Measurements from ENCODE around the gene TDRD7.

DNA sequence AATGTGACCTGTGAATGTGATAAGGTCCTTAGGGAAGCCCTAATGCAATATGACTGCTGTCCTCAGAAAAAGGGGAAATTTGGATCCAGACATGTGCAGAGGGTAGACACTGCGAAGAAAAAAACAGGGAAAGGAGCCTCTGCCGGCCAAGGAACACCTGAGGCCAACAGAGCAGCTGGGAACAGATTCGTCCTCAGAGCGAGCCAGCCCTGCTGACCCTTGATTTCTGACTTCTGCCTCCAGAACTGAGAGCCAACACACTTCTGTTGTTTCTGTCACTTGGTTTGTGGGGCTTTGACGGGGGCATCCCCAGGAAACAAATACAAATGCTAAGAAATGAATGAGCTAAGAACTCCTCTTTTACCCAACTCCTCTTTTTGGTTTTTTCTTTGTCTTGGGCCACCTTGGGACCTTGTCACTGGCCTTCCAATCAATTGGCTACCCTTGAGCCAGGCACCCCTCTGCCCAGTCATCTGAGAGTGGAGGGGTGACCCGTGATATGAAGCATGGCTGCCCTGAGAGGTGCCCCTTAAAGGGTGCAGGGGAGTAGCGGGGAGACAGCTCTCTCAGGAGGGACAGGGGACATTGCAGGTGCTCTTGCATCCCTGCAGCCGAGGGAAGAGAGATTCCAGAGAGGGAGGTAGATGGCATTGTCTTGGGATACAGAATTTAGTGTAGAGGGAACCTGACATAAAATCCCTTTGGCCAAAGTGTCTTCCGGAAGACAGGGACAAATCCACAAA is 106.4 kb downstream of the TDRD7 start:
- no peak for TF ChIP-seq CHD2 (IDR thresholded peaks at IDR 0.05; ENCODE audit: low read length, partially characterized antibody)
- no peak for TF ChIP-seq TAF1 (IDR thresholded peaks at IDR 0.05; ENCODE audit: borderline replicate concordance, low read depth, low read length)
- TF ChIP-seq, protein P1, sequence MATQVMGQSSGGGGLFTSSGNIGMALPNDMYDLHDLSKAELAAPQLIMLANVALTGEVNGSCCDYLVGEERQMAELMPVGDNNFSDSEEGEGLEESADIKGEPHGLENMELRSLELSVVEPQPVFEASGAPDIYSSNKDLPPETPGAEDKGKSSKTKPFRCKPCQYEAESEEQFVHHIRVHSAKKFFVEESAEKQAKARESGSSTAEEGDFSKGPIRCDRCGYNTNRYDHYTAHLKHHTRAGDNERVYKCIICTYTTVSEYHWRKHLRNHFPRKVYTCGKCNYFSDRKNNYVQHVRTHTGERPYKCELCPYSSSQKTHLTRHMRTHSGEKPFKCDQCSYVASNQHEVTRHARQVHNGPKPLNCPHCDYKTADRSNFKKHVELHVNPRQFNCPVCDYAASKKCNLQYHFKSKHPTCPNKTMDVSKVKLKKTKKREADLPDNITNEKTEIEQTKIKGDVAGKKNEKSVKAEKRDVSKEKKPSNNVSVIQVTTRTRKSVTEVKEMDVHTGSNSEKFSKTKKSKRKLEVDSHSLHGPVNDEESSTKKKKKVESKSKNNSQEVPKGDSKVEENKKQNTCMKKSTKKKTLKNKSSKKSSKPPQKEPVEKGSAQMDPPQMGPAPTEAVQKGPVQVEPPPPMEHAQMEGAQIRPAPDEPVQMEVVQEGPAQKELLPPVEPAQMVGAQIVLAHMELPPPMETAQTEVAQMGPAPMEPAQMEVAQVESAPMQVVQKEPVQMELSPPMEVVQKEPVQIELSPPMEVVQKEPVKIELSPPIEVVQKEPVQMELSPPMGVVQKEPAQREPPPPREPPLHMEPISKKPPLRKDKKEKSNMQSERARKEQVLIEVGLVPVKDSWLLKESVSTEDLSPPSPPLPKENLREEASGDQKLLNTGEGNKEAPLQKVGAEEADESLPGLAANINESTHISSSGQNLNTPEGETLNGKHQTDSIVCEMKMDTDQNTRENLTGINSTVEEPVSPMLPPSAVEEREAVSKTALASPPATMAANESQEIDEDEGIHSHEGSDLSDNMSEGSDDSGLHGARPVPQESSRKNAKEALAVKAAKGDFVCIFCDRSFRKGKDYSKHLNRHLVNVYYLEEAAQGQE (IDR thresholded peaks at IDR 0.05; ENCODE audit: low read depth, low read length): no peak
- TF ChIP-seq, protein P2, sequence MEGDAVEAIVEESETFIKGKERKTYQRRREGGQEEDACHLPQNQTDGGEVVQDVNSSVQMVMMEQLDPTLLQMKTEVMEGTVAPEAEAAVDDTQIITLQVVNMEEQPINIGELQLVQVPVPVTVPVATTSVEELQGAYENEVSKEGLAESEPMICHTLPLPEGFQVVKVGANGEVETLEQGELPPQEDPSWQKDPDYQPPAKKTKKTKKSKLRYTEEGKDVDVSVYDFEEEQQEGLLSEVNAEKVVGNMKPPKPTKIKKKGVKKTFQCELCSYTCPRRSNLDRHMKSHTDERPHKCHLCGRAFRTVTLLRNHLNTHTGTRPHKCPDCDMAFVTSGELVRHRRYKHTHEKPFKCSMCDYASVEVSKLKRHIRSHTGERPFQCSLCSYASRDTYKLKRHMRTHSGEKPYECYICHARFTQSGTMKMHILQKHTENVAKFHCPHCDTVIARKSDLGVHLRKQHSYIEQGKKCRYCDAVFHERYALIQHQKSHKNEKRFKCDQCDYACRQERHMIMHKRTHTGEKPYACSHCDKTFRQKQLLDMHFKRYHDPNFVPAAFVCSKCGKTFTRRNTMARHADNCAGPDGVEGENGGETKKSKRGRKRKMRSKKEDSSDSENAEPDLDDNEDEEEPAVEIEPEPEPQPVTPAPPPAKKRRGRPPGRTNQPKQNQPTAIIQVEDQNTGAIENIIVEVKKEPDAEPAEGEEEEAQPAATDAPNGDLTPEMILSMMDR (IDR thresholded peaks at IDR 0.05): no peak
- no peak for TF ChIP-seq TEAD4 (IDR thresholded peaks at IDR 0.05; ENCODE audit: borderline replicate concordance, insufficient read depth)
- TF ChIP-seq EP300 (IDR thresholded peaks at IDR 0.05; ENCODE audit: borderline replicate concordance in 1 of 2, low read depth in 1 of 2, low read length in 1 of 2): no peak
- TF ChIP-seq SIN3A (IDR thresholded peaks at IDR 0.05; ENCODE audit: borderline replicate concordance, low read depth, low read length): no peak
- no peak for TF ChIP-seq NFIC (IDR thresholded peaks at IDR 0.05; ENCODE audit: borderline replicate concordance)
- TF ChIP-seq MEF2A (IDR thresholded peaks at IDR 0.05; ENCODE audit: borderline replicate concordance, low read depth): no peak
- TF ChIP-seq, protein P3, sequence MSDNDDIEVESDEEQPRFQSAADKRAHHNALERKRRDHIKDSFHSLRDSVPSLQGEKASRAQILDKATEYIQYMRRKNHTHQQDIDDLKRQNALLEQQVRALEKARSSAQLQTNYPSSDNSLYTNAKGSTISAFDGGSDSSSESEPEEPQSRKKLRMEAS (IDR thresholded peaks at IDR 0.05; ENCODE audit: low read depth): no peak
- TF ChIP-seq RAD21 (IDR thresholded peaks at IDR 0.05; ENCODE audit: low read length): no peak

Data from SK-N-SH (cell line).